GM12874 (cell line): ENCODE results near the gene RFFL.

ENCODE experiments used
- TF ChIP-seq, protein P1 (sequence below): IDR thresholded peaks from 2 replicates; pipeline ENCODE4 v1.5.1; 2011; ENCODE audit warnings: low read depth, mild to moderate bottlenecking, control low read depth, low read length, moderate library complexity; ENCODE audit not compliant: insufficient read depth

The RFFL gene

DNA sequence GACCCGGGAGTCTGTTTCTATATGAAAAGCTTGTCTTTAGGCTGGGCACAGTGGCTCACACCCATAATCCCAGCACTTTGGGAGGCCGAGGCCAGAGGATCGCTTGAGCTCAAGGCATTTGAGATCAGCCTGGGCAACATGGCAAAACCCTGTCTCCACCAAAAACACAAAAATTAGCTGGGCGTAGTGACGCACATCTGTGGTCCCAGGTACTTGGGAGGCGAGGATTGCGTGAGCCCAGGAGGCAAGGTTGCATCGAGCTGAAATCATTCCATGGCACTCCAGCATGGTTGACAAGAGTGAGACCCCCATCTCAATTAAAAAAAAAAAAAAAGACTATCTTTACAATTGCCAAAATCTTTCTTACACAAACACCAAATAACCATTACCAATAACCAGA is 22.7 kb upstream of the RFFL start:
- TF ChIP-seq, protein P1, sequence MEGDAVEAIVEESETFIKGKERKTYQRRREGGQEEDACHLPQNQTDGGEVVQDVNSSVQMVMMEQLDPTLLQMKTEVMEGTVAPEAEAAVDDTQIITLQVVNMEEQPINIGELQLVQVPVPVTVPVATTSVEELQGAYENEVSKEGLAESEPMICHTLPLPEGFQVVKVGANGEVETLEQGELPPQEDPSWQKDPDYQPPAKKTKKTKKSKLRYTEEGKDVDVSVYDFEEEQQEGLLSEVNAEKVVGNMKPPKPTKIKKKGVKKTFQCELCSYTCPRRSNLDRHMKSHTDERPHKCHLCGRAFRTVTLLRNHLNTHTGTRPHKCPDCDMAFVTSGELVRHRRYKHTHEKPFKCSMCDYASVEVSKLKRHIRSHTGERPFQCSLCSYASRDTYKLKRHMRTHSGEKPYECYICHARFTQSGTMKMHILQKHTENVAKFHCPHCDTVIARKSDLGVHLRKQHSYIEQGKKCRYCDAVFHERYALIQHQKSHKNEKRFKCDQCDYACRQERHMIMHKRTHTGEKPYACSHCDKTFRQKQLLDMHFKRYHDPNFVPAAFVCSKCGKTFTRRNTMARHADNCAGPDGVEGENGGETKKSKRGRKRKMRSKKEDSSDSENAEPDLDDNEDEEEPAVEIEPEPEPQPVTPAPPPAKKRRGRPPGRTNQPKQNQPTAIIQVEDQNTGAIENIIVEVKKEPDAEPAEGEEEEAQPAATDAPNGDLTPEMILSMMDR = no peak

GRCh38 chr17:35084987-35085386 is 21.5 kb upstream of the RFFL start:
- TF ChIP-seq, protein P1 = no peak

DNA sequence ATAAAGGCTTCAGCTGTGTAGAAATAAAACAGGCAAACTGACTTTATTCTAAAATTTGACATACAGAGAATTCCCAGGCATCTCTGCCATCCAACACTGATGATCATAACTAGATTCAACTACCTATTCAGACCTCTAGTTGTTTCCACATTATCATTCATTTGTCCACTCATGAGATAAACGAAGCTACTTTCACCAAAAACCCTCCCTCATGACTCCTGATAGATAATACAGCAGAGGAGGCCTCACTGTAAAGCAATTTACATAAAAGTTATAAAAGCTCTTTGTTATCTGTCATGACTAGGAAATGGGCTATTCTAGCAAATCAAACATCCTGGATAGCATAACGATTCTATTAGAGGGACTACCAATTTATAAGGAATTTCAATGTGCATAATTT is 19.6 kb upstream of the RFFL start:
- TF ChIP-seq, protein P1 = no peak

- TF ChIP-seq, protein P1 = no peak
These were observed 18.7 kb upstream of the RFFL start for GRCh38 chr17:35082073-35082657.

- TF ChIP-seq, protein P1 = no peak
These were observed 18.1 kb upstream of the RFFL start for GRCh38 chr17:35081638-35082037.

DNA sequence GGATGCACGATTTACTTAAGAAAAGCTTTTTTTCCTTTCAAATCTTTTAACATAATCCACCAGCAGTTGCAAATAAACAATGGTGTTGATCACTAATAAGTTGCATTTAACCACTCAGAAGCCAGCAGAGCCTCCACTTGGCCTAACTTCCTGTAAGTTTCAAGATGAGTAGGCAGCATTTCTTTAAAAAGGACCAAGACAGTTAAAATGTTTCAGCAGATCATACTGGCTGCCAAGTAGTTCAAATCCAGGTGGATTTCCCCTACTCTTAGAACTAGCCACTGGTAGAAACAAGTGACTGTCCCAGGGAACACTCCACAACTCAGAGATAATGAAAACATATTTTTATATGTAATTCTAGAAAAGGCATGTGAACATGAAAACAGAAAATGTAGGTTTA is 17.0 kb upstream of the RFFL start:
- TF ChIP-seq, protein P1 = no peak

DNA sequence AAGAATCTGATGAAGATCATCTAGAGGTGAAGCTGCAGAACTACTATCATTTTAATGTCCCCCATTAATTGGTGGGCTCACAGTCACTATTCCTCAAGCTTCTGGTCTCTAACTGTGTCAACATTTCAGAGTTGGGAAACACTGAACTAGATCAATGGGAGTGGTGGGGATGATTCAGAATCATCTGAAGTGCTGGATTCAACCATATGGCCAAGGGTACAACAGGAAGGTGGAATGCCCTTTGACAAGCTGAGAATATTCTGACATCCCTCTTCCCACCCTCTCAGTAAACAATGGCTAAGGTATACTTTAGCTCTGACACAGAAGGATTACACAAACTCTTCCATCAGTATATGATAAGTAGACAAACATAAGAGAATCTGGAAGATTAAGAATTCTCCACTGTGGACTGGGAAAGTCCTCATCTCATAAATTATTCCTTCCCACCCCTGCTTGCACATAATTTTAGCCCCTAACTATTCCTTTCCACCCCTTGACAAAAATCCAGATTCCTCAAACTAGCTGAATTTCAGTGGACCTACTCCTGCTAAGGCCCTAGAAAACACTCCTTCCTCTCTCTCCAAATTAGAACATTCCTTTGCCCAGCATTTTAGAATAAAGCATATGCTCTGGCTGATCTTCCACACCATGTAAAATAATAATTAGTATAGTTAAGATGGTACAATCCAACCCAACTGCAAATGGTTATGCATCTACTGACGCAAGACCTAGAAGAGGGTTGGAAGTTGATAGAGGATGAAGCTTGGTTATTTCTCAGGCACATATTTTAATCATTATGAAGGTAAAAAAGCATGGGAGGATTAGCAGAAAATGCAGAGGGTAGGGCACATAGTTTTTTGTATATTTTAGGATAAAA is 16.3 kb upstream of the RFFL start:
- TF ChIP-seq, protein P1 = no peak
